GM21717 (cell line): Measurements from ENCODE around the gene NR2C2AP.

ENCODE experiments used
- ATAC-seq: cut with Tn5 transposase; IDR thresholded peaks from one replicate; pipeline ENCODE4 v1.9.1; 2021; ENCODE audit warnings: mild to moderate bottlenecking, moderate library complexity; ENCODE audit not compliant: unreplicated experiment

NR2C2AP gene

GRCh38 chr19:19152668-19153384 lies 50.4 kb downstream of the NR2C2AP start:
- no peak for ATAC-seq

- no peak for ATAC-seq
These were observed 51.8 kb downstream of the NR2C2AP start for GRCh38 chr19:19151418-19151817.
